OCI-LY1 (cell line): ENCODE results near the gene IRF2.
"Not testable (repeated sequence)": the region's sequence is repeated elsewhere in the genome, so short reads cannot be mapped to it uniquely, and the experiment has no call there.

Experiments used
- H2AFZ ChIP-seq: fragments of 200-600 bp; sonication (generic), shearing (Covaris generic); 2 replicates; pipeline ENCODE4 v1.6.0; 2014; ENCODE audit warnings: antibody characterized with exemption, mild to moderate bottlenecking, low read length
- H3F3A ChIP-seq: fragments of 200-600 bp; sonication (generic), shearing (Covaris generic); 2 replicates; pipeline ENCODE4 v1.6.0; 2014; ENCODE audit warnings: mild to moderate bottlenecking, antibody characterized with exemption, low read length, moderate library complexity; ENCODE audit not compliant: insufficient read depth
- H3K27ac ChIP-seq: fragments of 200-600 bp; sonication (generic); 2 replicates; pipeline ENCODE4 v1.5.1; 2014; ENCODE audit warnings: low read length, mixed run types, mild to moderate bottlenecking, low read depth; ENCODE audit not compliant: poor library complexity, severe bottlenecking
- H3K27me3 ChIP-seq: fragments of 200-600 bp; sonication (generic); 2 replicates; pipeline ENCODE4 v1.6.0; 2014; ENCODE audit warnings: antibody characterized with exemption, mild to moderate bottlenecking, low read length, moderate library complexity; ENCODE audit not compliant: insufficient read depth
- H3K36me3 ChIP-seq: fragments of 200-600 bp; sonication (generic); 2 replicates; pipeline ENCODE4 v1.6.1; 2014; ENCODE audit warnings: mild to moderate bottlenecking, antibody characterized with exemption, low read length, moderate library complexity, mixed read lengths; ENCODE audit not compliant: insufficient read depth
- H3K4me1 ChIP-seq: fragments of 200-600 bp; sonication (generic); 2 replicates; pipeline ENCODE4 v1.5.1; 2014; ENCODE audit warnings: mild to moderate bottlenecking, low read length, moderate library complexity; ENCODE audit not compliant: insufficient read depth, severe bottlenecking
- H3K4me2 ChIP-seq: fragments of 200-600 bp; sonication (generic), shearing (Covaris generic); 2 replicates; pipeline ENCODE4 v1.6.1; 2014; ENCODE audit warnings: low read length
- H3K4me3 ChIP-seq: fragments of 200-600 bp; sonication (generic); 2 replicates; pipeline ENCODE4 v1.5.1; 2014; ENCODE audit warnings: low read length, low read depth, mild to moderate bottlenecking, mixed read lengths; ENCODE audit not compliant: poor library complexity, severe bottlenecking
- H3K79me2 ChIP-seq: fragments of 200-600 bp; shearing (Covaris generic); 2 replicates; pipeline ENCODE4 v1.6.1; 2016; ENCODE audit warnings: mixed run types, low read length, mixed read lengths; ENCODE audit not compliant: insufficient read depth
- H3K9ac ChIP-seq: fragments of 200-600 bp; sonication (generic), shearing (Covaris generic); 2 replicates; pipeline ENCODE4 v1.6.1; 2014; ENCODE audit warnings: mild to moderate bottlenecking, low read length, mixed read lengths
- H3K9me2 ChIP-seq: fragments of 200-600 bp; sonication (generic), shearing (Covaris generic); 2 replicates; pipeline ENCODE4 v1.6.1; 2014; ENCODE audit warnings: low read depth, mild to moderate bottlenecking, low read length, mixed read lengths
- H3K9me3 ChIP-seq: fragments of 200-600 bp; shearing (Covaris generic); 2 replicates; pipeline ENCODE4 v1.6.1; 2014; ENCODE audit warnings: low read length, mixed read lengths
- H4K20me1 ChIP-seq: fragments of 200-600 bp; sonication (generic), shearing (Covaris generic); 2 replicates; pipeline ENCODE4 v1.6.0; 2016; ENCODE audit warnings: mild to moderate bottlenecking, low read length; ENCODE audit not compliant: insufficient read depth
- CTCF ChIP-seq: fragments of 200-600 bp; sonication (generic), shearing (Covaris generic); IDR thresholded peaks from 2 replicates; pipeline ENCODE4 v1.5.1; 2017; ENCODE audit warnings: mild to moderate bottlenecking, antibody characterized with exemption, low read length, moderate library complexity, mixed read lengths
- EZH2 ChIP-seq: fragments of 200-600 bp; sonication (generic), shearing (Covaris generic); IDR thresholded peaks from 2 replicates; pipeline ENCODE4 v1.8.0; 2017; ENCODE audit warnings: borderline replicate concordance, mixed run types, mild to moderate bottlenecking, antibody characterized with exemption, low read length, moderate library complexity, mixed read lengths

IRF2 gene

DNA sequence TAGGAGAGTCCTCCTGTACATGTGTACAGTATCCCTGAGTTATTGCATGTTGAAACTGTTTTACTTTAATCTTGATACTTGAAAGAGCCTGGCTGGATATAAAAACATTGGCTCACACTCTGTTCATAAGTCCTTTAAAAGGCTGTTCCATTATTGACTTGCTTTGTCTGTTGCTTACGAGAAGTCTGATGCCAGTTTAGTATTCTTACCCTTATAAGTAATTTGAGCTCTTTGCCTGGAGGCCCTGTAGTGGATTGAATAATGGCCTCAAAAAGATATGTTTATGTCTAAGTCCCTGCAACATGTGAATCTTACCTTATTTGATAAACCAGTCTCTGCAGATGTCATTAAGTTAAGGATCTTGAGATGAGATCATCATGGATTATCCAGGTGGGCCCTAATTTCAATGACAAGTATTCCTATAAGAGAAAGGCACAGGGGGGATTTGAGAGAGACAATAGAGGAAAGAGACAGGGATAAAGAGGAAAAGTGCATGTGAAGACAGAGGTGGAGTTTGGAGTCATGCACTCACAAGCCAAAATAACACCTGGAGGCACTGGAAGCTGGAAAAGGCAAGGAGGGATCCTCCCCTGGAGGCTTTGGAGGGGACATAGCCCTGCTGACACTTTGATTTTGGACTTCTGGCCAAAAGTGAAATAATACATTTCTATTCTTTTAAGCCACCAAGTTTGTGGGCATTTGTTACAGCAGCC, 98.1 kb downstream of the IRF2 start:
- H3F3A ChIP-seq = no peaks in the 10 kb centered on the region
- no peaks in the 10 kb centered on the region for H4K20me1 ChIP-seq
- H3K27ac ChIP-seq = no peak overlapping the region
- H3K36me3 ChIP-seq = peaks cover 11% of the 10 kb centered on the region; the same call in 1 of the 2 replicates
- no peaks in the 10 kb centered on the region for H3K4me1 ChIP-seq
- no peaks in the 10 kb centered on the region for H3K9me2 ChIP-seq
- no peak overlapping the region for H3K4me3 ChIP-seq
- peaks cover 6% of the 10 kb centered on the region for H3K9me3 ChIP-seq
- H3K4me2 ChIP-seq = no peak overlapping the region
- H3K79me2 ChIP-seq = no peaks in the 10 kb centered on the region
- no peak overlapping the region for H2AFZ ChIP-seq
- no peak overlapping the region for H3K9ac ChIP-seq
- no peak for TF ChIP-seq CTCF
- no peak for TF ChIP-seq EZH2
- H3K27me3 ChIP-seq = no peaks in the 10 kb centered on the region; the same call in 1 of the 2 replicates

DNA sequence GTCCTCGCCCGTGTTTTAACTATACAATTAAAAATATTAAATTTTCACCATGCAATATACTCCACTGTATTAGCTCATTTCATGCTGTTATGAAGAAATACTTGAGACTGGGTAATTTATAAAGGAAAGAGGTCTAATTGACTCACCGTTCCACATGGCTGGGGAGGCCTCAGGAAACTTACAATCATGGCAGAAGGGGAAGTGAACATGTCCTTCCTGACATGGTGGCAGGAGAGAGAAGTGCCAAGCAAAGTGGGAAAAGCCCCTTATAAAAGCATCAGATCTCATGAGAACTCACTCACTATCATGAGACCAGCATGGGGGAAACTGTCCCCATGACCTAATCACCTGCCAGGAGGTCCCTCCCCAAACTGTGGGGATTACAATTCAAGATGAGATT, 98.7 kb downstream of the IRF2 start:
- not testable (repeated sequence) for H3K9me3 ChIP-seq, H3K4me2 ChIP-seq, H3K79me2 ChIP-seq, H3K9me2 ChIP-seq, H2AFZ ChIP-seq, H3K27me3 ChIP-seq, H3K9ac ChIP-seq, H3K27ac ChIP-seq, H3K4me3 ChIP-seq, H3K36me3 ChIP-seq, H3F3A ChIP-seq, H4K20me1 ChIP-seq, H3K4me1 ChIP-seq

GRCh38 chr4:184375027-184375426, 99.3 kb downstream of the IRF2 start:
- H4K20me1 ChIP-seq = no peaks in the 10 kb centered on the region
- H3K4me3 ChIP-seq = no peak overlapping the region
- TF ChIP-seq CTCF (no peak), EZH2 (no peak)
- no peak overlapping the region for H3K9ac ChIP-seq
- H3K79me2 ChIP-seq = no peaks in the 10 kb centered on the region
- H3F3A ChIP-seq = no peaks in the 10 kb centered on the region
- H3K9me2 ChIP-seq = no peaks in the 10 kb centered on the region
- no peak overlapping the region for H3K27ac ChIP-seq
- H3K9me3 ChIP-seq = no peaks in the 10 kb centered on the region
- no peaks in the 10 kb centered on the region for H3K4me1 ChIP-seq
- 0 out of 2 replicates have a peak, but pooled peaks cover under 1% of the 10 kb centered on the region for H3K36me3 ChIP-seq
- no peak overlapping the region for H3K4me2 ChIP-seq
- no peaks in the 10 kb centered on the region for H3K27me3 ChIP-seq
- H2AFZ ChIP-seq = no peak overlapping the region

DNA sequence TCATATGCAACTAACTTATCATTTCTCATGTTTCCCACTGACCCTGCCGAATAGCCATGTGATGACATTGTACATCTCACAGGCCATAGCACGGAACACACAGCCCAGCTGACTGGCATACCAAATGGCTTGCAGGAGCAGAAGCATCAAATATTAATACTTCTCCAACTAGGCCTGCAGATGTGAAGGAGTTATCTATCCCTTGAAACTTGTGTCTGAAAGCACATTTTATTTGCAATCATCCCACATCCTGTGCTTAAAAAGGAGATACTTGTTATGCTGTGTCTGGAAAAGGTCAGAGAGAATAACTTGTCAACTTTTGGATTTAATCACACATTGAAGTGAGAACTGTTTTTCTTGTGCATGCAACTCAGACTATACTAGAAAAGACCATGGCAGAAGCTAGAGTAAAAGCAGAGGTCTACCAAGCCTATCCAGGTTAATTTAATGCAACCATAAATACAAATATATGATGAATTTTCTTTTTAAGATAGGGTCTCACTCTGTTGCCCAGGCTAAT, 100.4 kb downstream of the IRF2 start:
- Histone ChIP-seq H3K4me2 (no peak overlapping the region), H3F3A (no peaks in the 10 kb centered on the region), H3K4me1 (no peaks in the 10 kb centered on the region), H3K9me2 (no peaks in the 10 kb centered on the region), H3K36me3 (no peaks in the 10 kb centered on the region), H2AFZ (no peak overlapping the region), H3K9me3 (no peaks in the 10 kb centered on the region), H3K4me3 (no peak overlapping the region), H4K20me1 (no peaks in the 10 kb centered on the region), H3K27ac (no peak overlapping the region), H3K9ac (no peak overlapping the region), H3K27me3 (no peaks in the 10 kb centered on the region), H3K79me2 (no peaks in the 10 kb centered on the region)
- TF ChIP-seq EZH2 = no peak
- no peak for TF ChIP-seq CTCF
